ENCODE measurements around the gene GPC1. TPM values are rescaled to one million over a fixed set of nuclear protein-coding genes. Genes with fewer than 3 reads are reported as not detected.

GPC1 gene
- total RNA-seq, 2 experiments from 2014 or later = 5.8 to 7.9 TPM

- H3K36me3 Mint-ChIP-seq (ENCODE audit: low read depth) = no peaks in the 10 kb centered on the region
- peak; percentile 7 for DNase-seq
- no peaks in the 10 kb centered on the region for H3K9me3 Mint-ChIP-seq
- ChIA-PET CTCF (interaction anchor here (0.8 to 2.9 kb wide), 4 partner anchors 16 to 220 kb away, joined by 3 to 49 read pairs (median 22); partner anchors contain the start of gene CAPN10), POLR2A (interaction anchor here (1.4 to 3.1 kb wide), 2 partner anchors 54 to 67 kb away, joined by 4 to 17 read pairs; no protein-coding TSS in a partner anchor)
- peaks cover 16% of the 10 kb centered on the region for H3K4me1 Mint-ChIP-seq
- no peaks in the 10 kb centered on the region for H3K27me3 Mint-ChIP-seq
- H3K4me3 Mint-ChIP-seq = no peak overlapping the region
- H3K27ac Mint-ChIP-seq = no peak overlapping the region
These were observed 77.4 kb downstream of the GPC1 start for GRCh38 chr2:240512666-240513535.

- Mint-ChIP-seq H3K36me3 (ENCODE audit: low read depth) (no peaks in the 10 kb centered on the region), H3K4me3 (no peak overlapping the region), H3K27me3 (no peaks in the 10 kb centered on the region), H3K4me1 (peaks cover 16% of the 10 kb centered on the region), H3K27ac (peak overlapping the region; percentile 58), H3K9me3 (no peaks in the 10 kb centered on the region)
- ChIA-PET POLR2A (interaction anchor here (0.9 to 3.1 kb wide), 5 partner anchors 11 to 73 kb away, joined by 3 to 17 read pairs (median 5); partner anchors contain the start of genes CAPN10 and DUSP28), CTCF (interaction anchor here (0.6 to 2.9 kb wide), 43 partner anchors 9 to 615 kb away, joined by 3 to 49 read pairs (median 4); partner anchors contain the start of genes ANKMY1, CAPN10, DUSP28 and RNPEPL1)
- peak; percentile 88 for DNase-seq
These were observed 78.3 kb downstream of the GPC1 start for GRCh38 chr2:240513549-240514287.

GRCh38 chr2:240514631-240515030 is 79.2 kb downstream of the GPC1 start:
- H3K27ac Mint-ChIP-seq = no peak overlapping the region
- peaks cover 16% of the 10 kb centered on the region for H3K4me1 Mint-ChIP-seq
- ChIA-PET POLR2A (interaction anchor here (1.3 to 3.1 kb wide), 3 partner anchors 46 to 72 kb away, joined by 5 to 17 read pairs (median 9); partner anchors contain the start of genes CAPN10 and DUSP28), CTCF (interaction anchor here (0.7 to 2.9 kb wide), 29 partner anchors 8 to 326 kb away, joined by 3 to 49 read pairs (median 5); partner anchors contain the start of genes CAPN10, DUSP28 and RNPEPL1)
- no peaks in the 10 kb centered on the region for H3K36me3 Mint-ChIP-seq (ENCODE audit: low read depth)
- H3K4me3 Mint-ChIP-seq = no peak overlapping the region
- no peaks in the 10 kb centered on the region for H3K27me3 Mint-ChIP-seq
- DNase-seq = peak; percentile 15
- H3K9me3 Mint-ChIP-seq = no peaks in the 10 kb centered on the region

- ChIA-PET POLR2A (no interaction called here), CTCF (interaction anchor here (1.0 kb wide), 1 partner anchor 532 kb away, joined by 3 read pairs; no protein-coding TSS in a partner anchor)
- H3K4me1 Mint-ChIP-seq = peaks cover 16% of the 10 kb centered on the region
These were observed 81.9 kb downstream of the GPC1 start for GRCh38 chr2:240517342-240517741.

More at GRCh38 chr2:240517342-240517741, 81.9 kb downstream of the GPC1 start:
- Mint-ChIP-seq H3K27me3 (no peaks in the 10 kb centered on the region), H3K27ac (no peak overlapping the region), H3K36me3 (ENCODE audit: low read depth) (peaks cover 12% of the 10 kb centered on the region), H3K4me3 (no peak overlapping the region), H3K9me3 (peaks cover 5% of the 10 kb centered on the region)
- DNase-seq = no peak

Other genes with a start within 250 kb of the GPC1 start
- 10 to 100 TPM; 28.2 to 31.5 TPM for gene ANKMY1, start 122.3 kb downstream of the GPC1 start, total RNA-seq
- 1 to 10 TPM; 7.9 to 9.3 TPM for gene DUSP28, start 124.7 kb downstream of the GPC1 start, total RNA-seq
- gene RNPEPL1, start 132.8 kb downstream of the GPC1 start, total RNA-seq = 100 to 1,000 TPM; 135 to 144 TPM
- gene CAPN10, start 151.1 kb downstream of the GPC1 start, total RNA-seq = 10 to 100 TPM; 52.3 to 53.1 TPM
- 1 to 10 TPM; 5.2 to 5.7 TPM for gene GPR35, start 189.8 kb downstream of the GPC1 start, total RNA-seq
- gene AQP12B, start 247.2 kb downstream of the GPC1 start, total RNA-seq = not detected

Data from activated CD4-positive, alpha-beta memory T cell treated with anti-CD3 and anti-CD28 coated beads, Interleukin-2, amount 10 ng/mL, durations not matched to agents 7 days and 5 days (primary cell).